ENCODE results near the gene GALNT4. TPM values are rescaled to one million over a fixed set of nuclear protein-coding genes. Genes with fewer than 3 reads are reported as not detected.

Gene GALNT4
- total RNA-seq, 6 experiments from 2014 or later: 2.5 to 6.2 (median 4.1) TPM

DNA sequence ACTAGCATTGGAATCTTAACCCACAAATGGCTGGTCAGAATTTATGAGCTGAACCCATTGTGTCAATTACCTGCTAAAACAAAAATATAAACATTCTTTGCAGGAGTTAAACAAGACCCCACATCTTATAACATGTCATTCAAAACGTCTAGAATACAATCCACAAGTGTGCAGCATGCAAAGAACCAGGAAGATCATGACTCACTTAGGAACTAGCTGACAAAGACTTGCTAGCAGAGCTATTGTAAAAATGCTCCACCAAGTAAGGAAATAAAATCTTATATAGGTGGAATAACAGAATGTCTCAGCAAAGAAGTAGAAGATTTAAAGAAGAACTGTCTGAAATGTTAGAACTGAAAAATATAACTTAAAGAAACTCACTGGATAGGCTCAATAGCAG, 27.8 kb upstream of the GALNT4 start:
- Histone ChIP-seq H3K4me1 (peaks cover 0 to 2% (median 0%) of the 10 kb centered on the region in 4 donors), H3K27ac (no peak overlapping the region), H3K27me3 (no peaks in the 10 kb centered on the region), H3K9me3 (no peaks in the 10 kb centered on the region), H3K4me3 (no peak overlapping the region), H3K36me3 (no peaks in the 10 kb centered on the region)
- DNase-seq (no peak), ATAC-seq (no peak)
- 6% methylated on average over 1 of the region's 1 CpG for WGBS (ENCODE audit: insufficient coverage, low coverage, low lambda C conversion rate, missing lambda C conversion rate)
- TF ChIP-seq POLR2A (IDR thresholded peaks at IDR 0.05): no peak
- TF ChIP-seq, protein P1, sequence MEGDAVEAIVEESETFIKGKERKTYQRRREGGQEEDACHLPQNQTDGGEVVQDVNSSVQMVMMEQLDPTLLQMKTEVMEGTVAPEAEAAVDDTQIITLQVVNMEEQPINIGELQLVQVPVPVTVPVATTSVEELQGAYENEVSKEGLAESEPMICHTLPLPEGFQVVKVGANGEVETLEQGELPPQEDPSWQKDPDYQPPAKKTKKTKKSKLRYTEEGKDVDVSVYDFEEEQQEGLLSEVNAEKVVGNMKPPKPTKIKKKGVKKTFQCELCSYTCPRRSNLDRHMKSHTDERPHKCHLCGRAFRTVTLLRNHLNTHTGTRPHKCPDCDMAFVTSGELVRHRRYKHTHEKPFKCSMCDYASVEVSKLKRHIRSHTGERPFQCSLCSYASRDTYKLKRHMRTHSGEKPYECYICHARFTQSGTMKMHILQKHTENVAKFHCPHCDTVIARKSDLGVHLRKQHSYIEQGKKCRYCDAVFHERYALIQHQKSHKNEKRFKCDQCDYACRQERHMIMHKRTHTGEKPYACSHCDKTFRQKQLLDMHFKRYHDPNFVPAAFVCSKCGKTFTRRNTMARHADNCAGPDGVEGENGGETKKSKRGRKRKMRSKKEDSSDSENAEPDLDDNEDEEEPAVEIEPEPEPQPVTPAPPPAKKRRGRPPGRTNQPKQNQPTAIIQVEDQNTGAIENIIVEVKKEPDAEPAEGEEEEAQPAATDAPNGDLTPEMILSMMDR (IDR thresholded peaks at IDR 0.05): no peak
- intact Hi-C loops (cut with DNase I): no loop called here

DNA sequence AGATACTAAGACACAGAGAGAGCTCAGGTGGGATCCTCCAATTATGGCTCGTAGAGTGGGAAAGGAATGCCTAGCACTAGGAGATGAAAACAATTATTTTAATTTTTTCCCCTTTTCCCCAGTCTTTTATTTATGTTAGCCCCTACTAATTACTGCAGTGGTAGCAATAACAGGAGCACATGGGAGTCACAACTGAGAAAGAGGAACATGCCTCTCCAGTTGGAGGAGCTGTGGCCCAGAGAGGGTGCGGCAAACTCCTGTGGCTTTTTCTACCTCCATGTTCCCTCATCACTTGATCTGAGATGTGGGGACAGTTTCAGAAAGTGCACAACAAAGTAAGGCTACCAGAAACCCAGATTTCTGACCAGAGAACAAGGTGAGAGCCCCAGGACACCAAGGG, 27.2 kb upstream of the GALNT4 start:
- 85% methylated on average over 2 of the region's 2 CpGs for WGBS (ENCODE audit: insufficient coverage, low coverage, low lambda C conversion rate, missing lambda C conversion rate)
- TF ChIP-seq, protein P1 (IDR thresholded peaks at IDR 0.05): no peak
- no peaks in the 10 kb centered on the region for H3K36me3 ChIP-seq
- ATAC-seq (no peak), DNase-seq (no peak)
- no peak overlapping the region for H3K27ac ChIP-seq
- no peaks in the 10 kb centered on the region for H3K9me3 ChIP-seq
- no peak overlapping the region for H3K4me3 ChIP-seq
- intact Hi-C loops (cut with DNase I): no loop called here
- no peaks in the 10 kb centered on the region for H3K27me3 ChIP-seq
- H3K4me1 ChIP-seq: peaks cover 0 to 2% (median 0%) of the 10 kb centered on the region in 4 donors

DNA sequence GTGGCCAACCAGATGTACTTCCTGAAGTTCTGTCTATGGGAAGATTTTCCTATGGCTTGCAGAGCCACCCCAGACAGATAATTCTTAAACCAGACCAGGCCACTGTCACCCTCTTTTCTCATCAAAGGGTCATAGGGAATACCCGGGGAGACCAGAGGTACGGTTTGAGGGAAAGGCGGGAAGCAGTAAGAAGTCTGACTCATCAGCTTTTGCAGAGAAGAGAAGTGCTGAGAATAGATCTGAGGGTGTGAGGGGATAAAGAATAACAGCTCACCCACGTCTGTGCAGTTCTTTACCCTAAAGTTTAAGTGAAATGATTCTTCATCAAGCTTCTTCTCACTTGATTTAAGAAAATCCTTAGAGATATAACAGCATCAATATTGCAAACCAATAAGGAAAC, 22.5 kb upstream of the GALNT4 start:
- DNase-seq (no peak), ATAC-seq (no peak)
- Histone ChIP-seq H3K9me3 (no peaks in the 10 kb centered on the region), H3K36me3 (no peaks in the 10 kb centered on the region), H3K4me3 (no peak overlapping the region), H3K27ac (no peak overlapping the region), H3K4me1 (peaks cover 0 to 7% (median 2%) of the 10 kb centered on the region in 4 donors), H3K27me3 (no peaks in the 10 kb centered on the region)
- 79% methylated on average over 4 of the region's 4 CpGs for WGBS (ENCODE audit: insufficient coverage, low coverage, low lambda C conversion rate, missing lambda C conversion rate)
- intact Hi-C loops (cut with DNase I): no loop called here
- no peak for TF ChIP-seq POLR2A (IDR thresholded peaks at IDR 0.05)
- TF ChIP-seq, protein P1 (IDR thresholded peaks at IDR 0.05): no peak

DNA sequence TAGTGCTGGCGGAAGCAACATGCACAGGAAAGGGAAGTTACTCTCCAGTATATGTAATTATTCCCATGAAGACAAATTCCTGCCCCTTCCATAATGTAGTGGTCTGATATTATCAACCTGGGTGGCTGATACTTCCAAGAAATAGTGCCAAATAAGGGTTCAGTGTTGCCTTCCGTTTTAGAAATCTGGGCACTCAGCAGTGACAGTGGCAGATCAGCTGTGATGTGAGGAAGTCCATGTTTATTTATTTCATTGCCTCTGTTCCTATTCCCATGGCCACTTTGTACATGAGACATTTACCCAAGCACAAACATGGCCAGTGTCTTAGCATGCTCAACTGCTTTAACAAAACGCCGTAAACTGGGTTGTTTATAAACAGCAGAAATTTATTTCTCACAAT, 21.6 kb upstream of the GALNT4 start:
- 71% methylated on average over 3 of the region's 4 CpGs for WGBS (ENCODE audit: insufficient coverage, low coverage, low lambda C conversion rate, missing lambda C conversion rate)
- no peak overlapping the region for H3K4me3 ChIP-seq
- TF ChIP-seq POLR2A (IDR thresholded peaks at IDR 0.05): no peak
- TF ChIP-seq, protein P1 (IDR thresholded peaks at IDR 0.05): no peak
- DNase-seq: no peak
- no peak for ATAC-seq
- H3K36me3 ChIP-seq: no peaks in the 10 kb centered on the region
- intact Hi-C loops (cut with DNase I): no loop called here
- H3K27me3 ChIP-seq: no peaks in the 10 kb centered on the region
- no peak overlapping the region for H3K27ac ChIP-seq
- peaks cover 0 to 7% (median 2%) of the 10 kb centered on the region in 4 donors for H3K4me1 ChIP-seq
- H3K9me3 ChIP-seq: no peaks in the 10 kb centered on the region

DNA sequence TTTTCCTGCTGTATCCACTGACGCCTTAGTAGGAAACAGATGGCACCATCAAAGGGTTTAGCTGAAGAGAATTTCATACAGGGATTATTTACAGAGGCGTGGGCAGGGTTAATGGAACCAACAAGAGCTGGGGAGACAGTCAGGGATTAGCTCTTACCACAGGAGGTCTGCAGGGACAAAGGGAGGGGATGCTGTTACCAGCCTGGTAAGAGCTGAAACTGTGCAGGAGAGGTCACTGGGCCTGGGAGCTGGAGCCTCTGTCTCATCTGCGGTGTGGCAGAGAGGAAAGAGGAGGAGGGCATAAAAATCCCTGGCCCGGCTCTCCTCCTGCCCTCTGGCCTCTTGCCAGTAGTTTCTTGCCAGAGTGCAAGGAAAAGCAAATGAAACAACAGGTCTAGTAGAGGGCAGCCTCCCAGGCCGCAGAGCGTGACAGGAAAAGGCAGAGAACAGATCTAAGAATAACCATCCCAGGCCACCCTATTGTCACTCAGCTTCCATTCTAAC, 20.1 kb upstream of the GALNT4 start:
- DNase-seq (peak; percentile 63 to 84 (median 79)), ATAC-seq (peak; percentile 86 to 94 (median 90))
- no peaks in the 10 kb centered on the region for H3K36me3 ChIP-seq
- H3K9me3 ChIP-seq: no peaks in the 10 kb centered on the region
- H3K27me3 ChIP-seq: no peaks in the 10 kb centered on the region
- H3K4me3 ChIP-seq: no peak overlapping the region
- no peak overlapping the region for H3K27ac ChIP-seq
- WGBS (ENCODE audit: insufficient coverage, low coverage, low lambda C conversion rate, missing lambda C conversion rate): 38% methylated on average over 4 of the region's 6 CpGs
- peaks cover 0 to 7% (median 2%) of the 10 kb centered on the region in 4 donors for H3K4me1 ChIP-seq
- TF ChIP-seq, protein P1 (IDR thresholded peaks at IDR 0.05): no peak
- TF ChIP-seq POLR2A (IDR thresholded peaks at IDR 0.05): no peak
- intact Hi-C loops (cut with DNase I): no loop called here

Measured in right lobe of liver (tissue), 6 donors.